ENCODE measurements around the gene CD200R1.

DNA sequence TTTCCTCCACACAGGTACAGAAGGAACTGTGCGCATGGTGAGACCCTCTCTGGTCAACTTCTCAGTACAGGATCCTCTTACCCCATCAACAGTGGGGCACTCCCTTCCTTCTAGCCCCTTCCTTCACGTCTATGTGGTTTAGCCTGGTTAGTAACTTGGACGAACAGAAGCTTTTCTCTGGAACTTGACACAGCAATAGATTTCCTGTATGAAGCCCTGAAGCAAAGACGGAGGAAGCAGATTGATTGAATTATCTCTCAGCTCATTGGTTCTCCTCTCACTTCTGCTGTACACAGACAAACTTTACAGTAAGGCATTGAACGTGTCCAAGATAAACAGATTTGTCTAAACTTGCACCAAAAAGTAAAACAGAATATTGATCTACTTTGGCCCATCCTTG, at the start of gene CD200R1:
- TF ChIP-seq, protein P1, sequence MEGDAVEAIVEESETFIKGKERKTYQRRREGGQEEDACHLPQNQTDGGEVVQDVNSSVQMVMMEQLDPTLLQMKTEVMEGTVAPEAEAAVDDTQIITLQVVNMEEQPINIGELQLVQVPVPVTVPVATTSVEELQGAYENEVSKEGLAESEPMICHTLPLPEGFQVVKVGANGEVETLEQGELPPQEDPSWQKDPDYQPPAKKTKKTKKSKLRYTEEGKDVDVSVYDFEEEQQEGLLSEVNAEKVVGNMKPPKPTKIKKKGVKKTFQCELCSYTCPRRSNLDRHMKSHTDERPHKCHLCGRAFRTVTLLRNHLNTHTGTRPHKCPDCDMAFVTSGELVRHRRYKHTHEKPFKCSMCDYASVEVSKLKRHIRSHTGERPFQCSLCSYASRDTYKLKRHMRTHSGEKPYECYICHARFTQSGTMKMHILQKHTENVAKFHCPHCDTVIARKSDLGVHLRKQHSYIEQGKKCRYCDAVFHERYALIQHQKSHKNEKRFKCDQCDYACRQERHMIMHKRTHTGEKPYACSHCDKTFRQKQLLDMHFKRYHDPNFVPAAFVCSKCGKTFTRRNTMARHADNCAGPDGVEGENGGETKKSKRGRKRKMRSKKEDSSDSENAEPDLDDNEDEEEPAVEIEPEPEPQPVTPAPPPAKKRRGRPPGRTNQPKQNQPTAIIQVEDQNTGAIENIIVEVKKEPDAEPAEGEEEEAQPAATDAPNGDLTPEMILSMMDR (IDR thresholded peaks at IDR 0.05): no peak
- TF ChIP-seq POLR2AphosphoS5 (IDR thresholded peaks at IDR 0.05): no peak

Measured in prostate gland (tissue), 2 donors.